SK-N-SH (cell line): ENCODE results near the gene RAMP3.

ENCODE experiments used
- EP300 ChIP-seq, 2 experiments: IDR thresholded peaks; 2 replicates each; pipeline versions ENCODE4 v1.4.0 to v1.6.1; 2012; ENCODE audit warnings: borderline replicate concordance in 1 of 2, low read depth in 1 of 2, low read length in 1 of 2
- ZBTB33 ChIP-seq: IDR thresholded peaks from 2 replicates; pipeline ENCODE4 v1.4.0; 2012; ENCODE audit warnings: low read depth, borderline replicate concordance

GRCh38 chr7:45229156-45229920, 71.7 kb downstream of the RAMP3 start:
- TF ChIP-seq ZBTB33 = no peak
- TF ChIP-seq EP300 (IDR thresholded peaks at IDR 0.05; ENCODE audit: borderline replicate concordance in 1 of 2, low read depth in 1 of 2, low read length in 1 of 2) = no peak
